IPS-11a (cell line): Measurements from ENCODE around the gene SCYL3.

ENCODE experiments used
- H3K4me3 ChIP-seq: one replicate; pipeline ENCODE4 v1.5.1; 2013; ENCODE audit warnings: low read depth, low read length, control low read depth

Gene SCYL3

GRCh38 chr1:169899519-169900217, 6.0 kb upstream of the SCYL3 start:
- H3K4me3 ChIP-seq, result no peak overlapping the region

- H3K4me3 ChIP-seq, result no peak overlapping the region
Measured at GRCh38 chr1:169896013-169896412, 2.3 kb upstream of the SCYL3 start.

- H3K4me3 ChIP-seq, result no peak overlapping the region
Measured at GRCh38 chr1:169894424-169895145, 889 bp upstream of the SCYL3 start.

GRCh38 chr1:169892927-169893644, 610 bp downstream of the SCYL3 start:
- H3K4me3 ChIP-seq, result peak overlapping the region; percentile 75

GRCh38 chr1:169892176-169892926, 1.3 kb downstream of the SCYL3 start:
- peak overlapping the region; percentile 75 for H3K4me3 ChIP-seq

GRCh38 chr1:169891539-169891885, 2.2 kb downstream of the SCYL3 start:
- H3K4me3 ChIP-seq, result no peak overlapping the region

GRCh38 chr1:169890761-169891538, 2.7 kb downstream of the SCYL3 start:
- no peak overlapping the region for H3K4me3 ChIP-seq

GRCh38 chr1:169889871-169890270, 3.8 kb downstream of the SCYL3 start:
- no peak overlapping the region for H3K4me3 ChIP-seq

- no peak overlapping the region for H3K4me3 ChIP-seq
Measured at GRCh38 chr1:169886931-169887330, 6.8 kb downstream of the SCYL3 start.

- no peak overlapping the region for H3K4me3 ChIP-seq
Measured at GRCh38 chr1:169886422-169886821, 7.3 kb downstream of the SCYL3 start.

- no peak overlapping the region for H3K4me3 ChIP-seq
Measured at GRCh38 chr1:169885207-169885606, 8.5 kb downstream of the SCYL3 start.

GRCh38 chr1:169884634-169885033, 9.1 kb downstream of the SCYL3 start:
- no peak overlapping the region for H3K4me3 ChIP-seq

- no peak overlapping the region for H3K4me3 ChIP-seq
Measured at GRCh38 chr1:169882039-169882511, 11.6 kb downstream of the SCYL3 start.

GRCh38 chr1:169879034-169879840, 14.5 kb downstream of the SCYL3 start:
- H3K4me3 ChIP-seq, result no peak overlapping the region

- H3K4me3 ChIP-seq, result no peak overlapping the region
Measured at GRCh38 chr1:169878498-169878897, 15.2 kb downstream of the SCYL3 start.

- H3K4me3 ChIP-seq, result no peak overlapping the region
Measured at GRCh38 chr1:169877800-169878491, 15.8 kb downstream of the SCYL3 start.

GRCh38 chr1:169874229-169874628, 19.5 kb downstream of the SCYL3 start:
- no peak overlapping the region for H3K4me3 ChIP-seq

- H3K4me3 ChIP-seq, result no peak overlapping the region
Measured at GRCh38 chr1:169873582-169874199, 20.0 kb downstream of the SCYL3 start.
